SHP77 (cell line): ENCODE measurements around the gene CREB5.
A peak's percentile ranks its signal among the peaks of the same experiment; 100 is the strongest.

Experiments used
- DNase-seq, 2 experiments: peaks; one replicate each; lab custom pipeline; 2025; lab: John Stamatoyannopoulos, UW

CREB5 gene

GRCh38 chr7:28613262-28613661 is 200.9 kb downstream of the CREB5 start:
- DNase-seq, result no peak

GRCh38 chr7:28615091-28615490 is 202.8 kb downstream of the CREB5 start:
- DNase-seq, result no peak

GRCh38 chr7:28617308-28617880 is 205.1 kb downstream of the CREB5 start:
- no peak for DNase-seq

- DNase-seq, result no peak
Measured at GRCh38 chr7:28618383-28618782, 206.1 kb downstream of the CREB5 start.

GRCh38 chr7:28619256-28619655 is 206.9 kb downstream of the CREB5 start:
- no peak for DNase-seq

GRCh38 chr7:28621369-28621841 is 209.1 kb downstream of the CREB5 start:
- DNase-seq, result no peak

GRCh38 chr7:28623105-28623730 is 210.9 kb downstream of the CREB5 start:
- no peak for DNase-seq

GRCh38 chr7:28623863-28624262 is 211.5 kb downstream of the CREB5 start:
- DNase-seq, result peak in 1 of 2 experiments; percentile 24

GRCh38 chr7:28625432-28625831 is 213.1 kb downstream of the CREB5 start:
- no peak for DNase-seq

GRCh38 chr7:28626221-28626620 is 213.9 kb downstream of the CREB5 start:
- no peak for DNase-seq

GRCh38 chr7:28626624-28627262 is 214.4 kb downstream of the CREB5 start:
- DNase-seq, result peak; percentile 29 to 41

GRCh38 chr7:28627263-28627653 is 214.9 kb downstream of the CREB5 start:
- no peak for DNase-seq

- DNase-seq, result no peak
Measured at GRCh38 chr7:28627896-28628295, 215.6 kb downstream of the CREB5 start.

GRCh38 chr7:28629216-28629842 is 217.0 kb downstream of the CREB5 start:
- no peak for DNase-seq

GRCh38 chr7:28630350-28630749 is 218.0 kb downstream of the CREB5 start:
- DNase-seq, result no peak

GRCh38 chr7:28631995-28632394 is 219.7 kb downstream of the CREB5 start:
- DNase-seq, result no peak

GRCh38 chr7:28638914-28639313 is 226.6 kb downstream of the CREB5 start:
- no peak for DNase-seq

- no peak for DNase-seq
Measured at GRCh38 chr7:28640001-28640400, 227.7 kb downstream of the CREB5 start.

GRCh38 chr7:28641752-28642545 is 229.6 kb downstream of the CREB5 start:
- DNase-seq, result no peak

GRCh38 chr7:28643188-28643569 is 230.9 kb downstream of the CREB5 start:
- no peak for DNase-seq

GRCh38 chr7:28643584-28644340 is 231.4 kb downstream of the CREB5 start:
- DNase-seq, result no peak
